Fibroblast of the conjunctiva (primary cell): ENCODE data around the gene POLR1G.
A peak's percentile ranks its signal among the peaks of the same experiment; 100 is the strongest.
"Not testable (repeated sequence)": the region's sequence is repeated elsewhere in the genome, so short reads cannot be mapped to it uniquely, and the experiment has no call there.

Source experiments
- DNase-seq: peaks from one replicate; pipeline ENCODE4 v3.0.0-alpha.2; 2010; ENCODE audit warnings: low read depth

POLR1G gene

DNA sequence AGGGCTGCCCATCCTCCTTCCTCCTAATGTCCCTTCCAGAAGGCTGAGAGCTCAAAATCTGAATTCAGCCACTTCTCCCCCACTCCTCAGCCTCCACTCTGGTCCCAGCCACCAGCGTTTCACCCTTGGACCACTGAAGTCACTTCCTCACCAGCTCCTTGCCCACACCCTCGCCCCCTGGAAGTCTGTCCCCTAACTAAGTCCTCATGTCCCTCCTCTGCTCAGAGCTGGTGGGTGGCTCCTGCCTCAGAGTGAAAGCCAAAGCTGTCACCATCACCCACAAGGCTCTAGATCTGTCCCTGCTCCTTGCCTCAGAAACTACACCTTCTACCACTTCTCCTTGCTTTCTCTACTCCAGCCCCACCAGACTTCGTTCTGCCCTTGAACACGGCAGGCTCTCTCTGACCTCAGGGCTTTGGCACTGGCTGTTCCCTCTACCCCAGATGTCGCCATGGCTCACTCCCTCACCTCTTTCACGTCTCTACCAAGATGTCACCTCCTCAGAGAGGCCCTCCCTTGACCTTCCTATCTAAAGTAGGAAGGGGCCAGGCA is 15.6 kb downstream of the POLR1G start:
- no peak for DNase-seq

DNA sequence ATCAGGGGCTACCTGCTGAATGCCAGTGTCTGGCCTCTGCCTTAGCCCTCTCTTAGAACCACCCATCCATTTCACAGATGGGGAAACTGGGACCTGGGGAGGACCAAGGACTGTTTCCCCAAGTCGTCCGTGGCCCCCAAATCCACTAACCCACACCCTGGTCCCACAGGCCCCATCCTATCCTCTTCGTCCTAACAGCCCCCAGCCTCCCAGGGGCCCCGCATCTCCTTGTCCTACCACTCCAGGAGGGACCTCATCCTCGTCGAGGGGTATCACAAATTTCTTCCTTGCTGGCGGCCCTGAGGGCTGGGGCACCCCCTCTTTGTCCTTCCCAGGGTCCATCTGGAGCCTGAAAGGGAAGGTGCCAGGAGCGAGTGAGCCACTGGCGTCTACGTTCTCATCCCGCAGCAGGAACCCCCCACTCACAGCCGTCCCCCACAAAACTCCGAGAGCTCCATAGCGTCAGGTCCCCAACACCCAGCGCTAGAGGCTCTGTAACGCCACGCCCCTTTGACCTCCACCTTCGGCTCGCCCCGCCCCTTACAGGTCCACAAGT is 16.7 kb downstream of the POLR1G start:
- no peak for DNase-seq

DNA sequence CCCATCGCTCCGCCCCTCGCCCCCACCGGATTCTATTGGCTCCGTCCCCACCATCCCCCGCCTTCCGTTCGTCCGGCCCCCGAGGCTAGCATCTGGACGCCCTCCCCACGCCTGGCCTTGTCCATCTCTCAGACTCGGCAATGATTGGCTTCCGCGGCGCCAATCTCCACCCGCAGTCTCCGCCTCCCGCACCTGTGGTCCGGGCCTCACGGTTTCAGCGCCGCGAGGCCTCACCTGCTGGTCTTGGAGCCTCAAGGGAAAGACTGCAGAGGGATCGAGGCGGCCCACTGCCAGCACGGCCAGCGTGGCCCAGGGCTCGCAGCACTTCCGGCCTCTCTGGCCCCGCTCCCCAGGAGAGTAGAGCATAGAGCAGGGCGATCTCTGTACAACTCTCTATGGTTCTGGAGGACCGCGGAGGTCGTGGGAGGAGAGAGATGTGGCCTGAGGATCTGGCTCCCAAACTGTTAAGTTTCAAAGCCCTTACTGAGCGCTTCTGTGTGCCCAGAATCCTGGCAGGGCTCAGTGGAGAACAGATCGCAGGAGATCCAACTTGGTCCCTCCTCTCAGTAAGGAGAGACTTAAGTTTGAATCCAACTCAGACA is 17.2 kb downstream of the POLR1G start, which contains the start of gene ERCC1:
Gene ERCC1 (minus strand): TSS at position 329 of the 602 bp plus-strand sequence. CDS start 543 bp downstream, outside the sequence.
- peak; percentile 86 for DNase-seq

DNA sequence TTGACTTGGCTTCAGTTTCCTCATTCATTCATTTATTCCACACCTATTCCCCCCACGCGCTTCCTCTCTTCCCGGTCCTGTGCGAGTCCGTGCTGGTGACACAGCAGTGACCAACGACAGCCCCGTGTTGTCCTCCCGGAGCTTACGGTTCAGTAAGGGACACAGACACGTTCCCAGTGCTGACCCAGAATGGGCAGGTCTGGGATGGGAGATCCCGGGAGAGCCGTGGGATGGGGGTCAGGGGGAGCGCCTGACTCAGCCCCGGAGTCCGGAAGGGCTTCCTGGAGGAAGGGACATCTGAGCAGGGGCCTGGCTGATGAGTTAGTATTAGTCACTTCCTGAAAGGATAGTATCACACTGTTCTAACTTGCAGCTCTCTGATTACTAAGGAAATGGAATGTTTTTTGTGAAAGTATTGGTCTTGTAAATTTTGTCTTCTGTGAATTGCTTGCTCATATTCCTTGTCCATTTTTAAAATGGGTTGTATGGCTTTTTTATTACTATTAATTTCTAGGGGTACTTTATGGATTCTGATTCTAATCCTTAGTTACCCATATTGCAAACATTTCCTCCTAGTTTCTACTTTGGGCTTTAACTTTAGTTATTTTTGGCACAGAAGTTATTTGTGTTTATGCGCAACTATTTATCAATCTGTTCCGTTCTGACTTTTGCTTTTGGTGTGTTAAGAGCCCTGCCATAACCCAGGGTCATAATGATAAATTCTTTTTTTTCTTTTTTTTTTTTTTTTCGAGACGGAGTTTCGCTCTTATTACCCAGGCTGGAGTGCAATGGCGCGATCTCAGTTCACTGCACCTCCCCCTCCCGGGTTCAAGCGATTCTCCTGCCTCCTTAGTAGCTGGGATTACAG is 18.0 kb downstream of the POLR1G start:
- DNase-seq, result peak; percentile 87

DNA sequence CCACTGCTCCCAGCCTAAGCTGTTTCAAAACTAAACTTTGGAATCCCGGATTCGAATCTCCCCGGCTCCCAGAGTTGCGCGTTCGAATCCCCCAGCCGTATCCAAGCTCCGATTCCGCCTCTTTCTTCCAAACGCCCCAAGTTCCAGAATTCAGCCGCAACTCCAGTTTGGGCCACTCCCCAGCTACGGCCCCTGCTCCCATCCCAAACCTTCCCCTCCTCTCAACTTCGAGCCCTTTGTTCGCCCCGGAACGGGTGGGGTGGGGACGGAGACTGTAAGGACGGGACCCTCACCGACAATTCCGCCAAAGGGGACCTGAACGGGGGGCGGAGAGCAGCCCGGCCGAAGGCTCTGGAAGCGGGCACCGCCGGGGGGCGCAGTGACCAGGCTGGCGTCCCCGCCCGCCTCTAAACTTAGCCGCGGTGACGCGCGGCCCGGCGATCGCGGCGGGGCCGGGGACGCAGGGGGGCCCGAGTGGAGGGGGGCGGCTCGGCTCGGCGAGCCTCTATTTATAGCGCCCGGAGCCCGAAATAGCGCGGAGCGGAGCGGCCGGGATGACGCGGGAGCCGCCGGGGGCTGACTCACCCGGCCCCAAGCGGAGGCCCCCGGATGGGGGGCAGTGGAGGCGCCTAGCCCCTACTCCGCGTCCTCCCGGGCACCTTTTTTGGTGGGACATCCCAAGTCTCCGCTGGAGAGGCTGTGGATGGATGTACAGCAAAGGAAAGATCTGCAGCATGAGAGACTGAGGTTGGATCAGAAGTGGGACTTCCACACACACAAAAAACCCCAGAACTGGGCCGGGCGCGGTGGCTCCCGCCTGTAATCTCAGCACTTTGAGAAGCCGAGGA is 22.2 kb downstream of the POLR1G start:
- DNase-seq, result no peak

DNA sequence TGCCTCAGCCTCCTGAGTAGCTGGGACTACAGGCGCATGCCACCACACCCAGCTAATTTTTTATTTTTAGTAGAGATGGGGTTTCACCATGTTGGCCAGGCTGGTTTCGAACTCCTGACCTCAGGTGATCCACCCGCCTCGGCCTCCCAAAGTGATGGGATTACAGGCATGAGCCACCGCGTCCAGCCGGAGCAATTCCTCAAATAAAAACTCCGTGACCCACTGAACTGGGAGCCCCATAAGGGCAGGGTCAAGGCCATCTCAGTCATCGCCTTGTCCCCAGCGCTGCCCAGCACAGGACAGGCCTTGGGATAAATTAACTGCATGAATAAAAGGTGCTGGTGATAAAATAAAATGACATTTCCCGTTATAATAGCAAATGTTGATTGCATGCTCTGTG is 23.5 kb downstream of the POLR1G start:
- not testable (repeated sequence) for DNase-seq

DNA sequence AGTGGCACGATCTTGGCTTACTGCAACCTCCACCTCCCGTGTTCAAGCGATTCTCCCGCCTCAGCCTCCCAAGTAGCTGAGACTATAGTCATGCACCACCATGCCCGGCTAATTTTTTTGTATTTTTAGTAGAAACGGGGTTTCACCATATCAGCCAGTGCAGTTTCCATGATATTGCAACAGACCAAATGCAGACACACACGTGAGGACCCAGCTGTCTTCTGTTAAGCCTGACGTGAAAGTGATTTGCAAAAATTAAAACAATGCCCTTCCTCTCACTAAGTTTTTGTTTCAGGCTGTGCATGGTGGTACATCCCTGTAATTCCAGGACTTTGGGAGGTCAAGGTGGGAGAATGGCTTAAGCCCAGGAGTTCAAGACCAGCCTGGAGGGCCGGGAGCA is 24.6 kb downstream of the POLR1G start:
- peak; percentile 71 for DNase-seq

DNA sequence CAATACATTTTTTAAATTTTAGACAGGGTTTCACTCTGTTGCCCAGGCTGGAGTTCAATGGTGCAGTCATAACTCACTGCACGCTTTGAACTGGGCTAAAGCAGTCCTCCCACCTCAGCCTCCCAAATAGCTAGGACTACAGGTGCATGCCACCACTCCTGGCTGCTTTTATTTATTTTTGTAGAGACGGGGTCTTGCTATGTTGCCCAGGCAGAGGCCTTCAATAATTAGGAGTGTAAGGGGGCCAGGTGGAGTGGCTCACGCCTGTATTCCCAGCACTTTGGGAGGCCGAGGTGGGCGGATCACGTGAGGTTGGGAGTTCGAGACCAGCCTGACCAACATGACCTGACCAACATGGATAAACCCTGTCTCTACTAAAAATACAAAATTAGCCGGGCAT is 26.1 kb downstream of the POLR1G start:
- not testable (repeated sequence) for DNase-seq

DNA sequence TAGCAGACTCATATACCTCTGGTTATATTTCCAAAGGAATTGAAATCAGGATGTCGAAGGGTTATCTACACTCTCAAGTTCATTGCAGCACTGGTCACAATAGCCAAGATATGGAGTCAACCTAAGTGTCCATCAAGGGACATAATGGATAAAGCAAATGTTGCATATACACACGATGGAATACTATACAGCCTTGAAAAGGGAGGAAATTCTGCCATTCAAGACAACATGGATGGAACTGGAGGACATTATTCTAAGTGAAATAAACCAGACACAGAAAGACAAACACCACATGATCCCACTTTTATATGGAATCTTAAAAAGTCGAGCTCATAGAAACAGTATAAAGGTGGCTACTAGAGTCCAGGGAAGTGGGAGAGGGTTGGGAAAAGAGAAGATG is 30.9 kb downstream of the POLR1G start:
- DNase-seq, result no peak

DNA sequence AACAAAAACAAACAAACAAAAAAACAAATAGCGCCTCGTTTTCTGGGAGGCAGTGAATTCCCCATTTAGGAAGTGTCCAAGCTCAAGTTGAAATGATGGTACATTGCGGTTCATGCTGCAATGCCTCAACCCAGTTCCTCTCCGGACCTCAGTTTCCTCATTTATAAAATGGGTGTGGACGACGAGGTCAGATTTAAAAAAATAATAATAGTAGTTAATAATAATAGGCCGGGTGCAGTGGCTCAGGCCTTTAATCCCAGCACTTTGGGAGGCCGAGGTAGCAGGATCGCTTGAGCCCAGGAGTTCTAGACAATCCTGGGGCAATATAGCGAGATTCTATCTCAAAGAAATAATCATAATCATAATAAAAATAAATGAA is 32.7 kb downstream of the POLR1G start:
- DNase-seq, result no peak

DNA sequence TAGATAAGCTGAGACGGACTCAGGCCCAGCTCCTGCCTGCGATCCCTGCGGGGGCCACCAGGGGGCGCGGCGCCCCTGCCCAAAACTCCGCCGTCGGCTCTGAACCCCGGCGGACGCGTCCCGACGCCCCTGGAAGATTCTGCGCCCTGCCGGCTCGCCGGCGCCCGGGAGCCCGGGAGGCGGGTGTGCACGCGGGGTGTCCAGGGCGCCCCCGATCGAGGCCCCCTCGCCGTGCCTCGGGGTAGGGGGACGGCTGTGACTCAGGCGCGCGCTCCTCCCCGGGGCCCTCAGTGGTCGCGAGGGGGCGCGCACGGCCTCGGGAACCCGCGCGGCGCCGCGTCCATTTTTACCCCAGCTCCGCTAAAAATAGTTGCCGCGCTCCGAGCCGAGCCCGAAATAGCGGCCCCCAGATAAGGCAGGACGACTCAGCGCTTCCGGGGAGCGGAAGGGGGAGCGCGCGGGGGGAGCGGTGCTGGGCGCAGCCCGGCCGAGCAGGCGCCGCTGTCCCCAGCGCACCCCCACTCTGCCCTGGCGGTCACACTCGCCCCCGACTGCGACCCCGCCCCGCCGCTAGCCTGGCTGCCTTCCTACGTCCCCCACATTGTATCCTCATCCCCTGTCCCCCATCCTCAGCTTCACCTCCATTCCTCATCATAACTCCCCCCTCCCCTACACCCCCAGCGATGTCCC is 33.3 kb downstream of the POLR1G start:
- DNase-seq, result no peak

DNA sequence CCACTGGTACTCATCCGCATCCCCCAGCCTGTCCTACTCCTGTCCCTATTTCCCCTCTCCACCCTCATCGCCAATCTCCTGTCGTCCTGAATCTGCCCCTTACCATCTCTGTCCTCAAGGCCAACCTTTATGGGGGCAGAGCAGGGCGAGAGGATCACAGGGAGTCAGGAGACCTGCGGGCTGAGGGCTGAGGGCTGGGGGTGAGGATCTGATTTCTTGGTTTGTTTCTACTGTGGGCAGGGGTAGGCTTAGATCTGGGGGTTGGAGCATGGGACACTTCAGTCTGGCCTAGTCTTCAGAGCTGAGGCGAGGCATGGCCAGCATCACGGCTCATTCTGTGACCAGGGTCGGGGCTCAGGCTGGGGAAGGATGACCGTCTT is 33.8 kb downstream of the POLR1G start:
- no peak for DNase-seq

DNA sequence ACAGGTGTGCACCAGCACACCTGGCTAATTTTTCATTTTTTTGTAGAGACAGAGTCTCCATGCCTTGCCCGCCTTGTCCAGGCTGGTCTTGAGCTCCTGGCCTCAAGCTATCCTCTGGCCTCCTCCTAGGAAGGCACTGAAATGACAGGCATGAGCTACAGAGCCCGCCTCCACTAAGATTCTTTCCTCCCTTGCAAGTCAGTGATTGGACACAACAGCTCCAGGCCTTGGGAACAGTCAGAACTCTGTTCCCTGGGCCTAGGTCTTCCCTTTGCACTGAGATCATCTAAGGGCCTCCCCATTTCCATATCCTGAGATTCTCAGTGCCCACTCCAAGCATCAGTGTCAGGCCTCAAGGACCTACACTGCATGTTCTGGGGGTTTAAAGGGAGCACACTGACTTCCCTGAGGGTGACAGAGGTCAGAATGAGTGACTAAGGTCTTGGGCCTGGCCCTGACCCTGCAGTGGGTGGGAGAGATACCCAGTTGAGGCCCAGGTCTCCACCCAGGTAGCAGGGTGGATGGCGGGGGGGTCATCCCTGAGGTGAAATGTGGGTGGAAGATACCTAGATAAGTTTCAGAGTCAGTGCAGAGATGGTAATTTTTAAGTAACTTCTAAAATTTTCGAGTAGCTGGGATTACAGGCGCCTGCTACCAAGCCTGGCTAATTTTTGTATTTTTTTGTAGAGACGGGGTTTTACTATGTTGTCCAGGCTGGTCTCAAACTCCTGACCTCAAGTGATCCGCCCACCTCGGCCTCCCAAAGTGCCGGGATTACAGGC is 34.6 kb downstream of the POLR1G start:
- no peak for DNase-seq

DNA sequence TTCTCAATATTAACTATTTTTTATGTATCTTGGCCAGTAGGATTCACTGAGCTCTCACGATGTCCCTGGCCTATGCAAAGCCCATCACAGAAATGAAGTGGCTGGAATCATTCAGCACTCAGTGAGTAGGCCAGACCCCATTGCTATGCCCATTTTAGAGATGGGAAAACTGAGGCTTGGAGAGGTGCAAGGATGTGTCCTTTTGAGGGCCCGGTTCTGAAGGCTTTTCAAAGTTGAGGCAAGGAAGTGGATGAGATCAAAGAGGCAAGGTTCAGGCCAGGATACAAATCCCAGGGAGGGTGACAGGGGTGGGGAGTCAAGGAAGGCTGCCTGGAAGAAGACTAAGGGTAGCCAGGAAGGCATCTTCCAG is 35.9 kb downstream of the POLR1G start:
- DNase-seq, result no peak

DNA sequence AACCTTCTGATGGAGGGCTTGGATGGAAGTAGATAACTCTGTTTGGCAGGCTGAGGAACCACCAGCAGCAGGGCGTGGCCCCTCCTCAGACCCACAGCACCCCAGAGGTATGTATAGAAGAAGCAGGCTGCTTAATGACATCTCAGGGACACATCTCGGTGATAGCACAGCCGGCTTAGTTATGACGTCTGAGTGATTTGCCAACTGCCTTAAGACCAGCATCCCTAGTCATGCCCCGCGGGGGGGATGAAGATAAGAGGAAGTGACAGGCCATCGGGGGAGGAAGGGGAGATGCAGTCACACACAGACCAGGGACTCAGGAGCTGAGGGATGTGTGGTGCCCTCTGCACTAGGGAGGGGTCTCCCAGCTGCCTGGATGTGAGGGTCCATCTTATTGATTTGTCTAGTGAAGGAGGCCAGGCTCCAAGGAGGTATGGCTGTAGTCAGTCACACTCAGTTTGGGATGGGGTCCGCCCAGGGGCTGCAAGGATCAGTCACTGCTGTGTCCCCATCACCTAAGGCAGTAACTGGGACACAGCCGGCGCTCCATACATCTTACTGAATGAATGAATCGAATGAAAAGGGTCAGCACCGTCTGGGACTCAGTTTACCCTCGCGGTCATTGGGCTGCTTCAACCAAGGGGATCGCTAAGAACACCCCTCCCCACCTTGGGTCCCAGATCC is 36.5 kb downstream of the POLR1G start:
- DNase-seq, result no peak

DNA sequence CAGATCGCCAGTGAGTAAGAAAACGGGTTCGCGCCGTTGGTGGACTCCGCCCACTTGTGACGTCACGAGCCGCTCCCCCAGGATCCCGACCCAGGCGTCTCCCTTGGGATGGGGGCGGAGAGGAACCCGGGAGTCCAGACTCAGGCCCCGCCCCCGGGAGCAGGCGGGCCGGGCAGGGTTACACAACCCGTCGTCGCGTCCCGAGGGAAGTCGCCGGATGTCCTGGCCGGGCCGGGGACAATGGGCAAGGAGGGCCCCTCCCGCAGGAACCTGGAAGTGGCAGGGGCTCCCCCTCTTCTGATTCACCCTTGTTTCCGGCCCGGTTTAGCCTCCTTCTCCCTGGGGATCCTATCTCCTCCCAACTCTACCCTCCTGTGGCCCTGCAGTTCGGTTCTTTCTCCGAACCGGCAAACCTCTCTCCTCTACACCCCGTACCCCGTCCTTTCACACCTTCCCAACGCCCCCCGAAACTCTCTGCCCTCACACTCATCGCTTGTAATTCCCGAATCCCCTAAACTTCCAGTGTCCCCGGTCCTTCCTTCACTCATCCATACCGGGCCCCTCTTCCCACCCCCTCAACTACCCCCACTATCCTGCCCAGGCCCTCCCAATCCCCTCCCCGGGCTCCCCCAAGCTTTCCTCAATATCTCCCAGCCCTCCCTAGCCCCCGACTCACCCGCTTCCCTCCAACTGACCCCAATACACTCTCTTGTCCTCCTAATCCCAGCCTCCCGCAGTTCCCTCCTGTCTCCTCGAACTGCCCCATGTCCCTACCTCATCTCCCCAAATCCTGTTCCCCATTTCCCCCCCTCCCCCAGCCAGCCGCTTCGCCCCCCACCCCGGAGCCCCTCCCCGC is 37.2 kb downstream of the POLR1G start:
- DNase-seq, result peak; percentile 71

DNA sequence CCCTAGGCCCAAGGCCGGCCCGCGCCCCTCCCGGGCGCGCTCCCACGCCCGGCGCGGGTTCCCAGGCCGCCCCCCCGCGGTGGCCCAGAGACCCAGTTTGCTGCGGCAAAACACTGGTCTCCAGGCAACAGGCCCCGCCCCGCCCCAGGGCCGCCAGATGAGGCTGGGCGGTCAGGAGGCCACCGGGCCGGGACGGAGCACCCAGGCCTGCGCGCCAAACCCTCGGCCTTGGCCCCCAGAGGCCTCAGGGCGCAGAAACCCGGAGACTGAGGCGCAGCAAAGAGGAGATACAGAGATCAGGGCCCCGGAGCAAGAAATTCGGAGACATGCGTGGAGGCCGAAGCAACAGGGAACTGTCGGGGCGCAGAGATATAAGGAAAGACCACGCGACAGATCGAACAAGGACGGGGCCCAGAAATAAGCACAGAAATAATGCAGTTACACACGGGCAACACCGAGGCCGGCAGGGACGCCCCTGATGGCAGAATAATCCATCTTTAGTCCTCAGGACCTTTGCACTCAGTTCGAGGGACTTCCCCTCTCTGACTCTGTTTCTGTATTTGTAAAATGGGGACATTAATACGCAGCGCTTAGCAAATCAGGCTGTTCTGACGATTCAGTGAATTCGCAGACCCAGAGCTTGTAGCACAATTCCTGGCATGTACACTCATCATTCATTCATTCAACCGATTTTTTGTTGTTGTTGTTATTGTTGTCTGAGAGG is 38.0 kb downstream of the POLR1G start:
- DNase-seq, result peak; percentile 80

DNA sequence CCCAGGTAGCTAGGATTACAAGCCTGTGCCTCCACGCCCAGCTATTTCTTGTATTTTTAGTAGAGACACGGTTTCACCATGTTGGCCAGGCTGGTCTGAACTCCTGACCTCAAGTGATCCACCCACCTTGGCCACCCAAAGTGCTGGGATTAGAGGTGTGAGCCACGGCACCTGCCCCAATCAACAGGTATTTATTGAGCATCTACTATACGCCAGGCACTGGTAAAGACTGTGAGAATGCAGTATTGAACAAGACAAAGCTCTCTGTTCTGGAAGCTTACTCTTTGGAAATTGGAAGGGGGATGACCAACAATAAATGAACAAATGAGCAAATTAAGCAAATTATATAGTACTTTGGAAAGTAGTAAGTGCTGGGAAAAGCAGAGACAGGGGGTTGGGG is 38.7 kb downstream of the POLR1G start:
- no peak for DNase-seq
